ENCODE data around the gene URI1.

The URI1 gene

DNA sequence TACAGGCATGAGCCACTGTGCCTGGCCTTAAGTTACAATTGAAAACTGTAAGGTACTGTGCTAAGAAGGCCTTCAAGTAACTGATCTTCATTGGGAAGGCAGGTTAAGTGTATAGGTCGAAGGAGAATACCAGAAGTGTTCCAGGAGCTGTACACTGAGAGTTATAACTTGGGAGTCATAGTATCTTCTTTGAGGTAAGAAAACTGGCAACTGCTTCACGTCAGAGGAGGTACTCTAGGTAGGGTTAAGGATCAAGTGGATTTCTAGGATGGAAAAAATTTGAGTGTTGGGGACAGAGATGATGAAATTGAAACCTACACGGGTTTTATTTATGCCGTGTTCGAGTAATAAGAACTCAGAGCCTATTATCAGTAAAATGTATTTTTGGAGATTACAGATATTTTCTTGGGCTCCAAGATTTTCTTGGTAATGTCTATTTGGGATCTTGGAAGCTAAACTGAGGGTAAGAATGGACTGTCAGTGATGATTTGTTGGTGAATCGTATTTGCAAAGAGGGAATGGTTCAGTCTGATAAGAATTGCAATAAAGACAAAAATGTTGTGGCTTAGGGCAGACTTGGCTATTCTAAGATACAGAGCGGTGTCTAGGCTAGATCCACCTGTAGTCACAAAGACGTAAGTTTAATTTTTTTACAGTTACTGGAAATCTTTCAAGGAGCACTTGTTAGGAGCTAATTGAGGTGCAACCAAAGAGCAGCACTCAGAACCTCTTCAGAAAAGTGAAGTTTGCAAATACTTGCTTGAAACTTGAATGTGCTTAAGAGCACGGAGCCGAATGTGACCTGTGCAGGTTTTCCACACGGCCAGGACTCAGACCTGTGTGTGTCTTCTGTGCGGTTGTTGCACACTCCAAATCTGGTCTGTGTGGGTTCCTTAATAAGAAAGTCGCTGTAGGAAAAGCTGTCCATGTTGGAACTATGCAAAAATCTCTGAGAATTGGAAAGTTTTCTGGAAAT is 102.5 kb downstream of the URI1 start:
- no peak overlapping the region for H3K4me3 ChIP-seq (ENCODE audit: low read depth, low read length)
- no peak for DNase-seq (ENCODE audit: low read depth)
- TF ChIP-seq, protein P1, sequence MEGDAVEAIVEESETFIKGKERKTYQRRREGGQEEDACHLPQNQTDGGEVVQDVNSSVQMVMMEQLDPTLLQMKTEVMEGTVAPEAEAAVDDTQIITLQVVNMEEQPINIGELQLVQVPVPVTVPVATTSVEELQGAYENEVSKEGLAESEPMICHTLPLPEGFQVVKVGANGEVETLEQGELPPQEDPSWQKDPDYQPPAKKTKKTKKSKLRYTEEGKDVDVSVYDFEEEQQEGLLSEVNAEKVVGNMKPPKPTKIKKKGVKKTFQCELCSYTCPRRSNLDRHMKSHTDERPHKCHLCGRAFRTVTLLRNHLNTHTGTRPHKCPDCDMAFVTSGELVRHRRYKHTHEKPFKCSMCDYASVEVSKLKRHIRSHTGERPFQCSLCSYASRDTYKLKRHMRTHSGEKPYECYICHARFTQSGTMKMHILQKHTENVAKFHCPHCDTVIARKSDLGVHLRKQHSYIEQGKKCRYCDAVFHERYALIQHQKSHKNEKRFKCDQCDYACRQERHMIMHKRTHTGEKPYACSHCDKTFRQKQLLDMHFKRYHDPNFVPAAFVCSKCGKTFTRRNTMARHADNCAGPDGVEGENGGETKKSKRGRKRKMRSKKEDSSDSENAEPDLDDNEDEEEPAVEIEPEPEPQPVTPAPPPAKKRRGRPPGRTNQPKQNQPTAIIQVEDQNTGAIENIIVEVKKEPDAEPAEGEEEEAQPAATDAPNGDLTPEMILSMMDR (IDR thresholded peaks at IDR 0.05; ENCODE audit: low read depth, low read length, missing control alignments), result no peak

DNA sequence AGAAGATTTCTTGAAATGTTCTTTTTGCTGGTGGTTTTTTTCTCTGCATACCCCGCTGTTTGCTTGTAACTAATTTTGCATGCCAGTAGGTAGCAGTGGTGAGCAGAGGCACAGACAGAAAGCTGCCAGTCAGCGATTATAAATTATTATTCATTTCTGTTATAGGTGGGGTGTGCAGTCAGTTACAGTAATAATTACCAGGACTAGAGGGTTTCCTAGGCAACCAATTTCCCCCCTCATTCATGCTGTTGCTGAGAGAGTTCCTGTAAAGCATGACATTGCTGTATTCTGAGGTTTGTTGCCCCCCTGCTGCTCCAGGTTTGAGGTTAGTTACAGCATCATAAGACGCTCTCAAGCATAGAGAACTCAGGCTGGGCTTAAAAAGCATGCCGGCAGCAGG is 104.5 kb downstream of the URI1 start:
- TF ChIP-seq, protein P1 (IDR thresholded peaks at IDR 0.05; ENCODE audit: low read depth, low read length, missing control alignments), result peak; percentile 62
- no peak for DNase-seq (ENCODE audit: low read depth)
- no peak overlapping the region for H3K4me3 ChIP-seq (ENCODE audit: low read depth, low read length)

DNA sequence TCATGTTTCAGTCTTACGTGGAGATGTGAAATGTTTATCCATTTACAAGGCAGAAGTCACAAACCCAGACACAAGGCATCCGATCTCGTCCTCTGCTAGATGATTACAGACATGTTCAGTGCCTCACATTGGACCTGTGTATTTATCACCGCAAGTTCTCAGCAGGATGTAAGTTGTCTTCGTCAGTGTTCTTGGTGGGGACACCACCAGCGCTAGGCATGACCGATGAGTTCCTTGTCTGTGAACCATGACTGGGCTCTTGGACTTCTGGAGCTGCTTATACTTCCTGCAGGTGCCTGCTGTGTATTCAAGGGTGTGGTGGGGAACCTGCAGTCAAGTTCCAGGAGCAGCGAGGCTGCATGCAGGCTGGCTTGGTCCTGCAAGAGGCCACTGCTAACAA is 105.4 kb downstream of the URI1 start:
- DNase-seq (ENCODE audit: low read depth), result no peak
- H3K4me3 ChIP-seq (ENCODE audit: low read depth, low read length), result no peak overlapping the region
- TF ChIP-seq, protein P1 (IDR thresholded peaks at IDR 0.05; ENCODE audit: low read depth, low read length, missing control alignments), result no peak

DNA sequence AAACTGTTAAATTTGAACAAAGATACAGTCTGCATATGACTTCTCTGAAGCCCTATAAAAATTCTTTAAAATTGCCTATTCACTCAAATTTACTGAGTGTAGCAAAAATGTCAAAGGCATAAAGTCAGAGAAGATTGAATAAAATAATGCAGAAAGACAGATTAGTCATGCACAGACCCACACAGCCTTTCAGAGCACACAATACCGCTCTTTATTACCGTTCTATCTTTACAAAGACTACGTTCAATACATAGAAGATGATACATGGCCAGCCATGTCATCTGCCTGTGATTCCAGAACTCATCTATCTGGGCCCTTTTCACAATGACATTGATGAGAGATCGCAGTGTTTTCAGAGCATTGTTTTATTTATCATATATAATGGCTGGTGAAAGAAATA is 107.2 kb downstream of the URI1 start:
- DNase-seq (ENCODE audit: low read depth), result no peak
- H3K4me3 ChIP-seq (ENCODE audit: low read depth, low read length), result no peak overlapping the region
- TF ChIP-seq, protein P1 (IDR thresholded peaks at IDR 0.05; ENCODE audit: low read depth, low read length, missing control alignments), result no peak

DNA sequence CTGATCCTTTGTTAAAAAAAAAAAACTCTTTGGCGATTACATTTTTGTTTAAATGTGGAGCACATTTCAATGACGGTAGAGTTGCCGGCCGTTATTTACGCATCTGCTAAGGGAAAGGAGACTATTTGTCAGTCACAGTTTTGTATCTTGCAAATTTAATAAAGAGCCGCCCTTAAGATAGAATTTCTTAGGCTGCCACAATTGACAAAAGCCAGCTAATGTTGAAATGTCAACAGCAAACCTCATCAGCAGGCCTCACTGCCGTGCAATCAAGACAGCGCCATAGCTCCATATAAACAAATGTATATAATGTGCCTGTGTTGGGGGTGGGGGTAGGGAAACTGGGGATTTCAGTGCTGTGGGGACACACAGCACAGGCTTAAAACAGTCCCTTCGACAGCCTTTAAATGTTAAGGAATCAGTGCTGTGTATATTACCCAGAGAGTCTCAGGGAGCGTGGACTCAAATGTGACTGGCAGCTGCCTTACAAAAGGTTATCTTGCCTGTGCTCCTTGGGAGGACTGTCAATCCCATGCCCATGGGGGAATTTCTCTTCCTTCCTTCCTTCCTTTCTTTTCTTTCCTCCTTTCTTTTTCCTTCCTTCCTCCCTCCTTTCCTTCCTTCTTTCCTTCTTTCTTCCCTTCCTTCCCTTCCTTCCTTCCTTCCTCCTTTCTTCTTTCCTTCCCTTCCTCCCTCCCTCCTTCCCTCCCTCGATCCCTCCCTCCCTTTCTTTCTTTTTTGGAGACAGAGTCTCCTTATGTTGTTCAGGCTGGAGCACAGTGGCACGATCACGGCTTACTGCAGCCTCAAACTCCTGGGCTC is 108.0 kb downstream of the URI1 start:
- TF ChIP-seq, protein P1 (IDR thresholded peaks at IDR 0.05; ENCODE audit: low read depth, low read length, missing control alignments), result no peak
- DNase-seq (ENCODE audit: low read depth), result no peak
- H3K4me3 ChIP-seq (ENCODE audit: low read depth, low read length), result no peak overlapping the region

DNA sequence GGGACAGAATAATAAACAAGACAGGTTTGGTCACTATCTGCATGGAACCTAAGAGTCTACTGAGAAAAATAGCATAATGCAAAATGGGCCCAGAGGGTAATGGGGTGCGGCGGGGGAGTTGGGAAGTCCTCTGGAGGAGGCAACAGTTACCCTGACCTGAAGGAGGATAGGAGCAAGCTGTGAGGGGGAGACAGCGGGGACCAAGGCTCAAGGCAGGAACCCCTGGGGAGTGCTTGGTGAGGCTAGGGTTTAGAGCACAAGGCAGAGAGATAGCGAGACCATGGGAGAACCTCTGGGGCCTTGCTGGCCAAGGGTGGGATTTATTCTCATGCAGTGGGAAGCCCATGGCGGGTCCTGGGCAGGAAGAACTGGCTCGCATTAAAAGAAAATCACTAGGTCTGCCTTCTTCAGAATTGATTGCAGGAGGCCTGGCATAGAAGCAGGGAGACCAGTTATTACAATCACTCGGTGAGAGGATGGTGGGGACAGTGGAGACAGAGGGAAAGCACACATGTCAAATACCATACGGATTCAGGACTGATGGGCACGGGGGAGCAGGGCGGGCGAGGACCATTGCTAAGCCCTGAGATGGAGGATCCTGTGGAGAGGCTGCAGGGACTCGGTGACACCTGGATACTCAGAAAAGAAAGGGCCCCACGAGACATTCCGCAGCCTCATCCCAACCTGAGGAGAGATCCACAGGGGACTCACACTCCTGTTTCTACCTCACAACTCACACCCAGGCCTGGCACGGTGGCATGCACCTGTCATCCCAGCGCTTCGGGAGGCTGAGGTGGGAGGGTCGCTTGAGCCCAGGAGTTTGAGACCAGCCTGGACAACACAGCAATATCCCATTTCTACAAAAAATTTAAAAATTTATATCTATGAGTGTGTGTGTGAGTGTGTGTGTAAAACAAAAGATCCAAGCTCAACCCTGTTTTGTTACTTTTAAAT is 110.4 kb downstream of the URI1 start:
- H3K4me3 ChIP-seq (ENCODE audit: low read depth, low read length), result no peak overlapping the region
- no peak for DNase-seq (ENCODE audit: low read depth)
- TF ChIP-seq, protein P1 (IDR thresholded peaks at IDR 0.05; ENCODE audit: low read depth, low read length, missing control alignments), result no peak
